ENCODE measurements around the gene KIAA1328.

DNA sequence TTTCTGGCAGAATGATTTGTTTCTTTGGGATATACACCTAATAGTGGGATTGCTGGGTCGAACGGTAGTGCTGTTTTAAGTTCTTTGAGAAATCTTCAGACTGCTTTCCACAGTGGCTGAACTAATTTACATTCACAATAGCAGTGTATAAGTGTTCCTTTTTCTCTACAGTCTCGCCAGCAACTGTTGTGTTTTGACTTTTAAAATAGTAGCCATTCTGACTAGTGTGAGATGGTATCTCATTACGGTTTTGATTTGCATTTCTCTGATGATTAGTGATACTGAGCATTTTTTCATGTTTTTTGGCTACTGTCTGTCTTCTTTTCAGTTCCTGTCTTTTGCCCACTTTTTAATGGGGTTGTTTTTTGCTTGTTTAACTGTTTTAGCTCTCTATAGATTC, 306.2 kb downstream of the KIAA1328 start:
- TF ChIP-seq, protein P1, sequence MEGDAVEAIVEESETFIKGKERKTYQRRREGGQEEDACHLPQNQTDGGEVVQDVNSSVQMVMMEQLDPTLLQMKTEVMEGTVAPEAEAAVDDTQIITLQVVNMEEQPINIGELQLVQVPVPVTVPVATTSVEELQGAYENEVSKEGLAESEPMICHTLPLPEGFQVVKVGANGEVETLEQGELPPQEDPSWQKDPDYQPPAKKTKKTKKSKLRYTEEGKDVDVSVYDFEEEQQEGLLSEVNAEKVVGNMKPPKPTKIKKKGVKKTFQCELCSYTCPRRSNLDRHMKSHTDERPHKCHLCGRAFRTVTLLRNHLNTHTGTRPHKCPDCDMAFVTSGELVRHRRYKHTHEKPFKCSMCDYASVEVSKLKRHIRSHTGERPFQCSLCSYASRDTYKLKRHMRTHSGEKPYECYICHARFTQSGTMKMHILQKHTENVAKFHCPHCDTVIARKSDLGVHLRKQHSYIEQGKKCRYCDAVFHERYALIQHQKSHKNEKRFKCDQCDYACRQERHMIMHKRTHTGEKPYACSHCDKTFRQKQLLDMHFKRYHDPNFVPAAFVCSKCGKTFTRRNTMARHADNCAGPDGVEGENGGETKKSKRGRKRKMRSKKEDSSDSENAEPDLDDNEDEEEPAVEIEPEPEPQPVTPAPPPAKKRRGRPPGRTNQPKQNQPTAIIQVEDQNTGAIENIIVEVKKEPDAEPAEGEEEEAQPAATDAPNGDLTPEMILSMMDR (IDR thresholded peaks at IDR 0.05) = no peak
- no peak for TF ChIP-seq POLR2AphosphoS5 (IDR thresholded peaks at IDR 0.05; ENCODE audit: insufficient read depth in 1 of 2, low read depth in 1 of 2)
- no peak for TF ChIP-seq POLR2A (IDR thresholded peaks at IDR 0.05)

Data from vagina (tissue), 2 donors.